GM12878 (cell line): ENCODE results near the gene PTPN13. TPM values are rescaled to one million over a fixed set of nuclear protein-coding genes. Genes with fewer than 3 reads are reported as not detected.

ENCODE experiments used
- ATAC-seq: fragments of 200-7000 bp; cut with Tn5 transposase; 3 replicates; pipeline ENCODE4 v1.9.1; 2020; ENCODE audit warnings: mild to moderate bottlenecking, moderate library complexity
- BruUV-seq: library from RNA; stranded (reverse); fragments of 400-500 nt; replicated peaks from 2 replicates; lab custom pipeline; 2021; lab: Mats Ljungman, UMichigan
- CTCF ChIA-PET: fragments of 300-600 bp; sonication (Branson Sonifier 250); formaldehyde crosslinking; extraction: SDS; loops from one replicate; lab custom pipeline; 2021; ENCODE audit warnings: inconsistent platforms; lab: Yijun Ruan, JAX
- POLR2A ChIA-PET: fragments of 350-600 bp; formaldehyde crosslinking; extraction: SDS; loops from one replicate; lab custom pipeline; 2021; ENCODE audit warnings: inconsistent platforms; lab: Charles Lee
- RAD21 ChIA-PET: fragments of 300-600 bp; sonication (Branson Sonifier 250); formaldehyde crosslinking; loops from one replicate; lab custom pipeline; 2023; ENCODE audit warnings: antibody characterized with exemption; ENCODE audit not compliant: unreplicated experiment; lab: Charles Lee
- SMC1A ChIA-PET: fragments of 300-600 bp; sonication (Branson Sonifier 250); formaldehyde crosslinking; loops from one replicate; lab custom pipeline; 2023; ENCODE audit not compliant: unreplicated experiment, uncharacterized antibody; lab: Charles Lee
- DNase-seq: peaks from one replicate; pipeline ENCODE4 v3.0.0-alpha.2; 2011; ENCODE audit warnings: low read depth, low spot score
- FAIRE-seq: peaks from 3 replicates; lab custom pipeline; 2011; peaks lifted over from hg19 to GRCh38; lab: Jason Lieb, UNC
- H2AFZ ChIP-seq: 2 replicates; pipeline ENCODE4 v1.6.0; 2011; ENCODE audit warnings: low read depth, low read length, control low read depth; ENCODE audit not compliant: control insufficient read depth
- H3K27ac ChIP-seq: 2 replicates; pipeline ENCODE4 v1.5.1; 2011; ENCODE audit warnings: control low read depth; ENCODE audit not compliant: control insufficient read depth, insufficient read depth
- H3K27me3 ChIP-seq, 2 experiments: replicated peaks in 1 of 2; 2 replicates each; pipeline versions ENCODE4 v1.6.0 to v1.6.1; 2011; ENCODE audit warnings: low read length in 1 of 2; ENCODE audit not compliant: control insufficient read depth in 2 of 2, insufficient read depth in 2 of 2
- H3K36me3 ChIP-seq, 2 experiments: 2 replicates each; pipeline ENCODE4 v1.5.1; 2011; ENCODE audit warnings: low read length in 1 of 2; ENCODE audit not compliant: control insufficient read depth in 2 of 2, insufficient read depth in 2 of 2
- H3K4me1 ChIP-seq: 2 replicates; pipeline ENCODE4 v1.6.1; 2011; ENCODE audit warnings: mild to moderate bottlenecking, low read length, moderate library complexity, mixed read lengths; ENCODE audit not compliant: control insufficient read depth, insufficient read depth
- H3K4me2 ChIP-seq: 2 replicates; pipeline ENCODE4 v1.6.0; 2011; ENCODE audit warnings: control low read depth; ENCODE audit not compliant: control insufficient read depth, insufficient read depth
- H3K4me3 ChIP-seq: fragments of 200-600 bp; sonication (generic); 2 replicates; pipeline ENCODE4 v1.5.1; 2016
- H3K79me2 ChIP-seq: 2 replicates; pipeline ENCODE4 v1.6.0; 2011; ENCODE audit warnings: low read length; ENCODE audit not compliant: control insufficient read depth, insufficient read depth
- H3K9ac ChIP-seq: 2 replicates; pipeline ENCODE4 v1.8.0; 2011; ENCODE audit warnings: low read length, control low read depth, mixed read lengths; ENCODE audit not compliant: control insufficient read depth, insufficient read depth
- H3K9me3 ChIP-seq: replicated peaks from 3 replicates; pipeline ENCODE4 v1.5.1; 2011; ENCODE audit warnings: mild to moderate bottlenecking, low read length; ENCODE audit not compliant: control insufficient read depth, insufficient read depth
- H4K20me1 ChIP-seq: 2 replicates; pipeline ENCODE4 v1.6.0; 2011; ENCODE audit not compliant: control insufficient read depth, insufficient read depth
- CUX1 ChIP-seq: IDR thresholded peaks from 2 replicates; pipeline ENCODE4 v1.6.1; 2012; ENCODE audit warnings: improper control_type of control experiment, low read depth, low read length; ENCODE audit not compliant: insufficient replicate concordance
- JUND ChIP-seq: IDR thresholded peaks from 2 replicates; pipeline ENCODE4 v1.6.1; 2012; ENCODE audit warnings: low read depth, mild to moderate bottlenecking, low read length, improper control_type of control experiment, moderate library complexity
- WGBS: methylation state at CpG from one replicate; pipeline ENCODE4 v1.1.6; 2016; ENCODE audit warnings: low lambda C conversion rate; ENCODE audit not compliant: insufficient replicate concordance, insufficient coverage; ENCODE audit errors: missing lambda C conversion rate; 5-methylcytosine and 5-hydroxymethylcytosine counted together
- in situ Hi-C: fragments of 300-500 bp; cut with MboI; formaldehyde crosslinking; loops from 9 replicates; pipeline ENCODE4 v1.14.3; 2018; ENCODE audit warnings: mixed read lengths
- intact Hi-C: fragments of 100-400 bp; cut with micrococcal nuclease; formaldehyde crosslinking; loops from one replicate; pipeline ENCODE4 v1.14.2; 2022; ENCODE audit not compliant: unreplicated experiment
- polyA plus RNA-seq, 11 experiments: library from polyadenylated mRNA; depleted of rRNA in 4 of 11; unstranded in 6 of 11; stranded (reverse) in 5 of 11; fragments of >200 nt; fragmentation: Nextera tagmentation in 4 of 11; fragmentation: Illumina TruSeq in 1 of 11; extraction: Ambion mirVana in 4 of 11; extraction: Trizol in 1 of 11; gene quantifications; 1 replicate in 1 of 11; 2 replicates in 10 of 11; pipeline versions ENCODE4 v1.2.1 to v1.2.3, GENCODE V29; 2011 to 2016; ENCODE audit warnings: inconsistent platforms in 2 of 11, missing spikeins in 2 of 11, low read depth in 1 of 11
- total RNA-seq, 4 experiments: library from RNA; depleted of rRNA in 3 of 4; stranded (reverse); fragments of >200 nt in 3 of 4; fragmentation: Illumina TruSeq in 1 of 4; extraction: Trizol in 1 of 4; gene quantifications; 2 replicates each; pipeline versions ENCODE4 v1.2.1 to v1.2.3, GENCODE V29; 2013 to 2021

PTPN13 gene
- total and polyA plus RNA-seq, 10 of the 15 experiments (the other 5 are each of a cell fraction or from before 2014, with no cell fraction given) = 8.5 to 69.4 (median 33.9) TPM

DNA sequence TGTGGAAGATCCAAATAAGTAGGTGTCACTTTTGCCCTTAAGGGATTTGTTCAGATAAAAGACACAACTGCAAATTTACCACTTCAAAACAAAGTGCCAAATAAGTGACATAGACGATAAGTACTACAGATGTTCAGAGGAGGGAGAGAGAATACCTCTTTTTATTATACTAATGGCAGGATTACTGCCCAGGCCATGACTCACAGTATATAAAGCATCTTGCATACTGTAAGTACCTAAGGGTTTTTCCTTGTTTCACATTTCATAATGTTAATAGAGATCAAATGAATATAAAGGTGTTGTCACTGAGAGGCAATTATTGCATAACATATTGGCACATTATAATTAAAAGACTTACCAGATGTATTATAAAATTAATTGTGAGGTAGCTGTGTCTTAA, 46.4 kb downstream of the PTPN13 start:
- ChIA-PET POLR2A (no interaction called here), CTCF (interaction anchor here (1.0 kb wide), 1 partner anchor 13 kb away, joined by 3 read pairs; no protein-coding TSS in a partner anchor), SMC1A (interaction anchor here (1.0 to 1.5 kb wide), 3 partner anchors 45 to 142 kb away, joined by 3 to 8 read pairs (median 6); partner anchors contain the start of gene PTPN13), RAD21 (interaction anchor here (0.7 to 1.2 kb wide), 2 partner anchors 9 to 37 kb away, joined by 3 to 4 read pairs; no protein-coding TSS in a partner anchor)
- FAIRE-seq (no peak), ATAC-seq (peak; percentile 62), DNase-seq (no peak)
- intact Hi-C loops (no loop called here), in situ Hi-C loops (no loop called here)
- no peak overlapping the region for H3K9ac ChIP-seq
- no peaks in the 10 kb centered on the region for H3K27me3 ChIP-seq
- no TSS peak for BruUV-seq
- no peak overlapping the region for H3K27ac ChIP-seq
- H3K36me3 ChIP-seq = no peaks in the 10 kb centered on the region
- no peak overlapping the region for H3K4me2 ChIP-seq
- H2AFZ ChIP-seq = no peak overlapping the region
- H3K4me1 ChIP-seq = no peaks in the 10 kb centered on the region
- H3K9me3 ChIP-seq = no peaks in the 10 kb centered on the region; the same call in 2 of the 3 replicates
- H3K79me2 ChIP-seq = no peaks in the 10 kb centered on the region
- WGBS = 53% methylated on average over 1 of the region's 1 CpG
- no peak overlapping the region for H3K4me3 ChIP-seq
- no peaks in the 10 kb centered on the region for H4K20me1 ChIP-seq
- TF ChIP-seq JUND (no peak), CUX1 (no peak)
